HG02884 (cell line): ENCODE results near the gene MRPS22.

Source experiments
- ATAC-seq: cut with Tn5 transposase; IDR thresholded peaks from one replicate; pipeline ENCODE4 v1.9.1; 2021; ENCODE audit warnings: mild to moderate bottlenecking, moderate library complexity; ENCODE audit not compliant: unreplicated experiment

Gene MRPS22

DNA sequence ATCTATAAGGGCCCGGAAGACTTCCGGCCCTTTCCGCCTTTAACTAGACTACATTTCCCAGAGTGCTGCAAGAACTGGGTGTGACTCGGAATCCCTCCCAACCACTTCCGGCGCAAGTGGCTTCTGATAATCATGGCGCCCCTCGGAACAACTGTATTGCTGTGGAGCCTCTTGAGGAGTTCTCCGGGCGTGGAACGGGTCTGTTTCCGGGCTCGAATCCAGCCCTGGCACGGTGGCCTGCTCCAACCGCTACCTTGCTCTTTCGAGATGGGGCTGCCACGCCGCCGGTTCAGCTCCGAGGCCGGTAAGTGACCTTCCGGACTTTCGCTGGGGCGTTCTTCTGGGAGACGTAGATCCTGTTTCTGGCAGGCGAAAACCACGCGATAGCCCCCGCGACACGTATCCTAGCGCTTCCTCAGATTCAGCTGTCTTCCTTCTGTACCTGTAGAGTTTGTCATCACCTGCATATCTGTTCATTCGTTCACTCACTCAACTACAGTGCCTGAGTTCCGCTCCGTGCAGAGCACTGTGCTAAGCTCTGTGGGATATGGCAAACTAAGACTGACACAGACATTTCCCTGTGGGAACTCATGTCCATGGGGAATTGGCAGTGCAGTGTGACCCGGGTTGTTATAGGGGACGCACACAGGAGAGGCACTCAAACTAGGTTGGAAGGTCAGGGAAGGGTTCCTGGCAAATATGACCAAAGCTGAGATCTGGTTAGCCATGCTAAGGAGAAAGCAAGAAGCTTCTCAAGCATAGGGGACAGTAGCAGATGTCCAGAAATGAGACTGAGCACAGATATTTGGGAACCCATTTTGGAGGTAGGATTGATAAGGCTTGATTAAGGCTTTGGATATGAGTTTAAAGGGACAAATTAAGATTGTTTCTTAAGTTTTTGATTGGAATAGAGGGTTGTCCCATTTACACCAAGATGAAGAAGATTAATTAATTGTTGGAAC, at the start of gene MRPS22:
TSS of gene MRPS22 (plus strand) at position 126 of the 962 bp plus-strand sequence. CDS start at position 133, 7 bp downstream.
- peak; percentile 98 for ATAC-seq

- no peak for ATAC-seq
These were observed 48.8 kb upstream of the MRPS22 start for GRCh38 chr3:139295040-139295439.

GRCh38 chr3:139296141-139296718, 47.6 kb upstream of the MRPS22 start:
- no peak for ATAC-seq

DNA sequence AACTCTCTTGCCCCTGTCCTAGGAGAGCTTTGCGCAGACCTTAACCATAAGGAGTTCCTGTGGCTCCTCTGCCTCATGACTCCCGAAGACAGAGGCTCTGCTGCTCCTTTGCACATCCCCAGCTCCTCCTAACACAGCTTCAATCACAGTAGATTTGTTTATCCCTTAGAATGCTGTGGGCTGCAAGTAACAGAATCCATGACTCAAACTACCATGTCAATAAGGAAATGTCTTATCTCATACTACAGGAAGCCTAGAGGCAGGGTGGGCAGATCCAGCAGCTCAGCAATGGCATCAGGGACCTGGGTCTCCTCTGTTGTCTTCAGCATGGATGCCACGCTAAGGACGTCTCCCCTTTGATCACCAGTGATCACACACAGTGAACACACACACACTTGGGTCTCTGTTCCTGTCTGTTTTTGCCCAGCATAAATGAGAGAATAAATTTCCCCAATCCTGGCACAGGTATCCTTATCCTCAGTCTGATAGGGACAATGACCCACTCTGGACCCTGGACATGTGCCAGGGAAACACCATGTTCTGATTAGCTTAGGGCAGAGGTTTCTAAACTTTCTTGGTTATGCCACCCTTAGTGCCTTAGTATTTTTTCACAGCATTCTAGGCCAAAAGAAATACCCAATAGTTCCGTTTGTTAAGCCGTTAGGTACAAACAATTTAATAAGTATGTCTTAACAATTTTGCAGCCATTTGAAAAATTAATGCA, 46.1 kb upstream of the MRPS22 start:
- ATAC-seq = no peak

- ATAC-seq = no peak
These were observed 44.3 kb upstream of the MRPS22 start for GRCh38 chr3:139299261-139300132.

- ATAC-seq = no peak
These were observed 43.4 kb upstream of the MRPS22 start for GRCh38 chr3:139300416-139300815.

DNA sequence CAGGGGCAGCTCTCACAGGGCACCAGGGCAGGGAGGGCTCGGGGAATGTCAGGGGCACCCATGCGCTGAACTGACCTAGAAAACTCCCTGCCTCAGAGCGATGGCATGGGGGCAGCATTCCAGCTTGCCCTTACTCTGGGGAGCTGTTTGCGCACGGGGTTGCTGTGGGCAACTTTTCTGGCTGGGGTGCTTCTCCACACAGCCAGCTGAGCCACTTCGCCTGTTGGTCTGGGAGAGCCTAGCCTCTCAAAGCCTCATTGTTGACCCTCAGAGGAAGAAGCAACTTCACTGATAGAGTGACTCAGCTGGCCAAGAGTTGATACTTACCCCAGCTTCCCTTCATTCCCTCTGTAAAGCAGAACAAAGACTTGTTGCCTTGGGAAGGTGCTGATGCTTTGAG, 42.6 kb upstream of the MRPS22 start:
- ATAC-seq = no peak

- no peak for ATAC-seq
These were observed 42.2 kb upstream of the MRPS22 start for GRCh38 chr3:139301654-139302053.

GRCh38 chr3:139302084-139302800, 41.6 kb upstream of the MRPS22 start:
- ATAC-seq = no peak

GRCh38 chr3:139302801-139303113, 41.1 kb upstream of the MRPS22 start:
- ATAC-seq = no peak

GRCh38 chr3:139303216-139303615, 40.6 kb upstream of the MRPS22 start:
- ATAC-seq = no peak

- ATAC-seq = peak; percentile 76
These were observed 39.4 kb upstream of the MRPS22 start for GRCh38 chr3:139304383-139304782.

GRCh38 chr3:139306078-139306477, 37.7 kb upstream of the MRPS22 start:
- ATAC-seq = no peak

GRCh38 chr3:139307072-139307491, 36.7 kb upstream of the MRPS22 start:
- ATAC-seq = no peak

DNA sequence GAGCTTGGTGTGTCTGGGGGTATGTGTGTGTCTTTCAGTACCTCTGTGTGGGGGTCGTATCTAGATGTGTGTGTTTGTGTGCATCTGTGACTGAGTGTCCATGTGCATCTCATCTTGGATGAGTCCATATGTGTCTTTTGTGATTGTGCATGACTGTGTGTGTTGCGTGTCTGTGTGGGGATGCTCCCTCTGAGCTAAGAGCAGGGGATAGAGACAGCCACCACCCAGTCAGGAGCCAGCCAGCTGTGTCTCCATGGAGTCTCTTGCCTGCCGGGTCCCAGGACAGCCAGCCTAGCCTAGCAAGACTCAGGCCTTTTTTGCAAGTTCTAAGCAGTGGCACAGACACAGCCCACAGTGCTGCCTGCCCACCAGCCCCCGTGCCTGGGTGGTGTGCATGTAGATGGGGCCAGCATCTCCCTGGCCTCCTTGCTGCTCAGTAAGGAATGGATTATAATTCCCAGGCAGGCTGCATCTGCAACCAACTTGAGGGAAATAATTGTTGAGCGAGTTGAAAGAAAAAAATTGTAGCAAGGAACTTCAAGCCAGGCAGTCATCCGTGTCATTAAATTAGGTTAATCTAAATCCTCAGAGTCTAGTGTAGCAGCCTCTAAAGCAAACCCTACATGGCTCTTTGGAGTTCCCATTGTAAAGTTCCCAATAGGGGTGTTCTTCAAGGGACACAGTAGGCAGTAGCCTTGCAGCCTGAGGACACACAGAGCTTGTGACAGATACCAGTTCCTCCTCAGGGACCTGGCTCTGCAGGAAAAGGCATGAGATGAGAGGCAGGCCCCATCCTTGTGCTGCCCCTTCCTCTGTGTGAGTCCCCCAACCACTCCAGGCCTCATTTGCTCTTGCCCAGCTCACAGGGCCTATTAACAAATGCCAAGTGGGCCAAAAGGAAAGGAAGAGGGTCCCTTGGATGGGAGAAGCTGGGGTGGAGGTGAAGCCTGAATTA, 35.9 kb upstream of the MRPS22 start:
- no peak for ATAC-seq

GRCh38 chr3:139308560-139308959, 35.3 kb upstream of the MRPS22 start:
- ATAC-seq = no peak

DNA sequence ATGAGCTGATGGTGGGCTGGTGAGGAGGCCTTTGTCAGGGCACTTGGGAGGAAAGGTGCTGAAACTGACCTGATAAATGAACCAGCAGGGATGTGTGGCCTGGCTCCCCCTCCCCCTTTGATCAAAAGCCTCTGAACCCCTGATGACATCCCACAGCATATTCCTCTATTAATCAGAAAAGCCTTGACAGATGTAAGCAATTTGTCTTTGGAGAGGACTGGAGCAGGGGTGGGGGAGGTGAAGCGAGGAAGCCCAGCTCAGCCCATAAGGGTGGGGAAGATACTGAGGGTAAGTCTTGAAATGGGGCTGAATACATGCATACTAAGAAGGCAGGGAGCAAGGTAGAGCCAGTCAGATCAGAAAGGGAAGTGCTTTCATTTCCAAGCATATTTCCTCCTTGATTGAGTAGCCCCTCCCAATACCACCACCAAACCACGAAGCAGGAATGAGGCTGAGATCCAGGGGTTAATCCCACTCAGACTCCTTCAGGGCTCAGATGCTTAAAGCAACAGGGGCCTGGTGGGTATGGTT, 34.7 kb upstream of the MRPS22 start:
- ATAC-seq = no peak

DNA sequence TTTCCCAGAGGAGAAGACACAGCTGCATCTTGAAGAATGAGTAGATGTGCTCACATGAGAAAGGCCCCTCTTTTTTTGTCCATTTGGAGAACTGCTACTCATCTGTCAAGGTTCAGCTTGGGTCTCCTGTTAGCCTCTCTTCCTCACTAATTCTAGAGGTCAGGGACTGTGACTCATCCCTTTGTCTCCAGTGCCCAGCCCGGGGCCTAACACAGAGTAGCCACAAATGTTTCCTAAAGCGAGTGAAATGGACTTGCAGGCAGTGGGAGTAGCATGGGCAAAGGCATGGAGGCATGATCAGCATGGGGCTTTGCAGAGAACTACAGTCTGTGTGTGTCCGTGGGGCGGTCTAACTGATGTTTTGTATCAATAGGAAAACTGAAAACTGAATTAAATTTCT, 33.9 kb upstream of the MRPS22 start:
- ATAC-seq = no peak

DNA sequence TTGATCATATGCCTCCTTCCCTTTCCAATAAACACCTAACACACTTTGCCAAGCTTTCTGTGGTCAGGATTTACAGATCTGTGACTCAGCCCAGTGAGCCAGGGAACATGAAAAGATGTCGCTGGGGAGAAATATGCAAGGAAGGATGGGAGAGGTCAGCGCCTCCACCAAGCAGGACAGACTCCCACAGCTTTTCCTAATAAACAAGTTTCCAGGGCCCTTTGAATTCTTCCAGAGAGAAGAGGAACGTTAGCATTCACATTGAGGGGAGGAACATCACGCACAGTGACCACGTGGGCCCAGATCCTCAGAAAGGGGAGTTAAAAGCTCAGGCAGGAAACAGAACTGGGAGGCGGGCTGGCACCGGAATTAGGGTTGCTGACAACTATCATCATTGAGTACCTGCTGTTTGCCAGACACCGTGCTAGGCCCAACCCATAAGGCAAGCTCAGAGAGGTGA, 33.3 kb upstream of the MRPS22 start:
- no peak for ATAC-seq
